Caco-2 (cell line): ENCODE data around the gene LDAH. TPM values are rescaled to one million over a fixed set of nuclear protein-coding genes. Genes with fewer than 3 reads are reported as not detected.

ENCODE experiments used
- BruUV-seq: library from RNA; stranded (reverse); fragments of 400-500 nt; replicated peaks from 2 replicates; lab custom pipeline; 2021; lab: Mats Ljungman, UMichigan
- CTCF ChIA-PET: fragments of 300-600 bp; sonication (Branson Sonifier 250); formaldehyde crosslinking; loops from one replicate; lab custom pipeline; 2022; ENCODE audit warnings: antibody characterized with exemption; lab: Charles Lee
- POLR2A ChIA-PET: fragments of 300-600 bp; sonication (Branson Sonifier 250); formaldehyde crosslinking; loops from one replicate; lab custom pipeline; 2022; ENCODE audit warnings: antibody characterized with exemption; lab: Charles Lee
- DNase-seq, 2 experiments: peaks; one replicate each; pipeline versions ENCODE4 v3.0.0 to v3.0.0-alpha.2; 2020 to 2022
- H3K27me3 ChIP-seq: replicated peaks from 2 replicates; pipeline ENCODE4 v1.6.0; 2011; ENCODE audit warnings: low read length; ENCODE audit not compliant: control insufficient read depth, insufficient read depth
- H3K36me3 ChIP-seq: 2 replicates; pipeline ENCODE4 v1.5.1; 2011; ENCODE audit warnings: low read length; ENCODE audit not compliant: control insufficient read depth, insufficient read depth
- H3K4me1 ChIP-seq: fragments of 250-450 bp; sonication (Bioruptor Pico); 2 replicates; pipeline ENCODE4 v1.5.1; 2020; ENCODE audit warnings: mild to moderate bottlenecking
- H3K4me3 ChIP-seq: 2 replicates; pipeline ENCODE4 v1.5.1; 2011; ENCODE audit warnings: low read depth, mild to moderate bottlenecking, control low read depth, low read length
- H3K9me3 ChIP-seq: fragments of 250-450 bp; sonication (Bioruptor Pico); 2 replicates; pipeline ENCODE4 v1.5.1; 2020; ENCODE audit warnings: mild to moderate bottlenecking, moderate library complexity
- H3K27ac Mint-ChIP-seq: one replicate; pipeline ENCODE4 v1.8.0; 2022; ENCODE audit warnings: mixed read lengths; ENCODE audit not compliant: unreplicated experiment
- H3K27me3 Mint-ChIP-seq: one replicate; pipeline ENCODE4 v1.8.0; 2022; ENCODE audit warnings: mixed read lengths; ENCODE audit not compliant: insufficient read depth, unreplicated experiment
- H3K36me3 Mint-ChIP-seq: one replicate; pipeline ENCODE4 v1.8.0; 2022; ENCODE audit warnings: mild to moderate bottlenecking, mixed read lengths; ENCODE audit not compliant: insufficient read depth, unreplicated experiment
- H3K4me1 Mint-ChIP-seq: one replicate; pipeline ENCODE4 v1.8.0; 2022; ENCODE audit warnings: low read depth, mixed read lengths; ENCODE audit not compliant: unreplicated experiment
- H3K4me3 Mint-ChIP-seq: one replicate; pipeline ENCODE4 v1.8.0; 2022; ENCODE audit warnings: mild to moderate bottlenecking, moderate library complexity, mixed read lengths; ENCODE audit not compliant: unreplicated experiment
- H3K9me3 Mint-ChIP-seq: one replicate; pipeline ENCODE4 v1.8.0; 2022; ENCODE audit warnings: mixed read lengths; ENCODE audit not compliant: unreplicated experiment
- intact Hi-C: fragments of 100-400 bp; cut with micrococcal nuclease; formaldehyde crosslinking; loops from one replicate; pipeline ENCODE4 v1.10.0; 2022; ENCODE audit not compliant: unreplicated experiment
- total RNA-seq: library from RNA; stranded (reverse); gene quantifications from 2 replicates; pipeline ENCODE4 v1.2.3, GENCODE V29; 2022
- TF ChIP-seq, protein P1 (sequence below), 2 experiments: fragments of 200-600 bp in 1 of 2; IDR thresholded peaks; 1 replicate in 1 of 2; 2 replicates in 1 of 2; pipeline versions ENCODE4 v1.5.1 to v1.8.0; 2011 to 2022; ENCODE audit warnings: antibody characterized with exemption in 1 of 2, control low read depth in 1 of 2, inconsistent platforms in 1 of 2, low read depth in 1 of 2, low read length in 1 of 2, mild to moderate bottlenecking in 1 of 2, moderate library complexity in 1 of 2; ENCODE audit not compliant: insufficient read depth in 1 of 2, severe bottlenecking in 1 of 2, unreplicated experiment in 1 of 2

The LDAH gene
- total RNA-seq, 1 experiment from 2014 or later: 40.5 TPM

DNA sequence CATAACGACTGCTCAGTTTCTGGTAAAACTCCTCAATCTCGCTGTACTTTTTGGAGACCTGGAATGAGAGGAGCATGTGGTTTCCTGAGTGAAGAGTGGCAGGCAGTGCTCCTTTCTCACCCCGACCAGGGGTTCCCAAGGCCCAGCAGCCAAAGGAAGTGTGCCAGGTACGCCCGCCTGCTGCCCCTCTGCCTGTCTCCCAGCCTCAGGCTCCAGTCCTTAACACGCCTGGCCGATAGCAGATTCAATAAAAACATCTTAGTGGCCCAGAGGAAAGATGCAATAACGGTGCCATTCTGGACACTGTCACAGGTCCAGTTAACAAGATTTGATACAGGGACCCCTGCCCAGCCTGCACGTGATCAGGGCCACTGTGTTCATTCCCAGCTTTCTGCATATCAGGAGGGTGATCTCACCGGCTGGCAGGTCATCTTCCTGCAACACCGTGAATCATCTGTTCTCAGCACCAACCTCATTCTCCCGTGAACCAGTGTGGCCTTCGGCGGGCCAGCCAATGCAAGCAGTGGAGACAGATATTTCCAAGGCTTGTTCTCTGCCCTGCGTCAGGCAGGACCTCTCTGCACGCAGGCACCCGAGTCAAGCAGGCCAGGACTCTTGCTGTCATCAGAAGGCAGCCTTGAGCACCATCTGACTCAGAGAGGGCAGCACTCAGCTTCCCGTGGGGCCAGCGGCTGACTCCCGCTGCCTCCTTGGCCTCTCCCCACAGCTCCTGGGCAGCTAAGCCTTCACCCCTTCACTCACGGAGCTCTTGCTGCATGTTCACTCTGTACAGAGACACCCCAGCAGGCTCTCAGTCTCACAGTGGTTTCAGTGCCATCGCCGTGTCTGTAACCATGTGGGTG, 181.5 kb downstream of the LDAH start:
- Histone ChIP-seq H3K27me3 (no peaks in the 10 kb centered on the region), H3K36me3 (peaks cover 2% of the 10 kb centered on the region), H3K4me3 (no peak overlapping the region), H3K9me3 (no peaks in the 10 kb centered on the region), H3K4me1 (no peaks in the 10 kb centered on the region)
- no peaks in the 10 kb centered on the region for H3K27me3 Mint-ChIP-seq
- H3K36me3 Mint-ChIP-seq: peaks cover 10% of the 10 kb centered on the region
- H3K9me3 Mint-ChIP-seq: no peaks in the 10 kb centered on the region
- DNase-seq: no peak
- BruUV-seq: no TSS peak
- ChIA-PET CTCF (interaction anchor here (0.8 to 2.9 kb wide), 7 partner anchors 9 to 245 kb away, joined by 3 to 24 read pairs (median 6); partner anchors contain the start of gene RHOB), POLR2A (interaction anchor here (1.6 kb wide), 1 partner anchor 194 kb away, joined by 14 read pairs; the partner anchor contains the start of gene RHOB)
- H3K4me1 Mint-ChIP-seq: no peaks in the 10 kb centered on the region
- TF ChIP-seq, protein P1, sequence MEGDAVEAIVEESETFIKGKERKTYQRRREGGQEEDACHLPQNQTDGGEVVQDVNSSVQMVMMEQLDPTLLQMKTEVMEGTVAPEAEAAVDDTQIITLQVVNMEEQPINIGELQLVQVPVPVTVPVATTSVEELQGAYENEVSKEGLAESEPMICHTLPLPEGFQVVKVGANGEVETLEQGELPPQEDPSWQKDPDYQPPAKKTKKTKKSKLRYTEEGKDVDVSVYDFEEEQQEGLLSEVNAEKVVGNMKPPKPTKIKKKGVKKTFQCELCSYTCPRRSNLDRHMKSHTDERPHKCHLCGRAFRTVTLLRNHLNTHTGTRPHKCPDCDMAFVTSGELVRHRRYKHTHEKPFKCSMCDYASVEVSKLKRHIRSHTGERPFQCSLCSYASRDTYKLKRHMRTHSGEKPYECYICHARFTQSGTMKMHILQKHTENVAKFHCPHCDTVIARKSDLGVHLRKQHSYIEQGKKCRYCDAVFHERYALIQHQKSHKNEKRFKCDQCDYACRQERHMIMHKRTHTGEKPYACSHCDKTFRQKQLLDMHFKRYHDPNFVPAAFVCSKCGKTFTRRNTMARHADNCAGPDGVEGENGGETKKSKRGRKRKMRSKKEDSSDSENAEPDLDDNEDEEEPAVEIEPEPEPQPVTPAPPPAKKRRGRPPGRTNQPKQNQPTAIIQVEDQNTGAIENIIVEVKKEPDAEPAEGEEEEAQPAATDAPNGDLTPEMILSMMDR (IDR thresholded peaks at IDR 0.05; ENCODE audit: insufficient read depth in 1 of 2, low read depth in 1 of 2, low read length in 1 of 2, severe bottlenecking in 1 of 2, unreplicated experiment in 1 of 2): no peak
- intact Hi-C loops: no loop called here
- H3K27ac Mint-ChIP-seq: no peak overlapping the region
- no peak overlapping the region for H3K4me3 Mint-ChIP-seq

DNA sequence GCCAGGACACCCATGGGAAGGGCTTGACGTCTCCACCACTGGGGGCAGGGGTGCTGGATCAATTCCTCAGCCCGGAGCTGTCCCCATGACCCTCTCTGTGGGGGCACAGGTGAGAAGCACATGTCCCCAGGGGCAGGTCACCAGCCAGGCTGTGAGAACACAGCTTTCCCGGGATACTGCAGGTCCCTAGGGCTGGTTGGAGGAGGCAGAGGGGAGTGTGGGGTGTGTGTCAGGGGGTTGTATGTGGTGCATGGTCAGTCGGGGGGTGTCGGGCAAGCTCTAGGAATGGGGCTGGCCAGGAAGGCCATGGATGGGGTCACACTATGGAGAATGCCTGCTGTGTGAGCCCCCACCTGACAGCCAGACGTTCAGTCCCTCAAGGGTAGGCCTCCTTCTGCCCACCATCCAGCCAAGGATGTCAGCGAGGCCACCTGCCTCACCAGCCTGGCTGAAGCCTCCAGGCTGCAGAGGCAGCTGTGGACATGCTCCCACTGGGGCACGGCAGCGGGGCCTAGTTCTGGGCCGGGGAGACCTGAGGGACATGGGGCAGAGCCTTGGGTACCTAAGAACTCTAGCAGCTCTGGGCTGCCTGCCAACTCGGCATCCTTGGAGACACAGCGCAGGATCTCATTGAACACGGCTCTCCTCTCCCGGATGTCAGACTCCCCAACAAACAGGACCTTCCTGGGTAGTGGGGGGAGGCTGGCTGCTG, 182.3 kb downstream of the LDAH start:
- H3K9me3 Mint-ChIP-seq: no peaks in the 10 kb centered on the region
- BruUV-seq: no TSS peak
- Histone ChIP-seq H3K4me1 (no peaks in the 10 kb centered on the region), H3K36me3 (peaks cover 2% of the 10 kb centered on the region), H3K4me3 (no peak overlapping the region), H3K27me3 (no peaks in the 10 kb centered on the region), H3K9me3 (no peaks in the 10 kb centered on the region)
- peaks cover 10% of the 10 kb centered on the region for H3K36me3 Mint-ChIP-seq
- H3K4me1 Mint-ChIP-seq: no peaks in the 10 kb centered on the region
- POLR2A ChIA-PET: no interaction called here
- no peak overlapping the region for H3K4me3 Mint-ChIP-seq
- DNase-seq: no peak
- no peaks in the 10 kb centered on the region for H3K27me3 Mint-ChIP-seq
- intact Hi-C loops: no loop called here
- TF ChIP-seq, protein P1 (IDR thresholded peaks at IDR 0.05; ENCODE audit: insufficient read depth in 1 of 2, low read depth in 1 of 2, low read length in 1 of 2, severe bottlenecking in 1 of 2, unreplicated experiment in 1 of 2): no peak
- H3K27ac Mint-ChIP-seq: no peak overlapping the region
- CTCF ChIA-PET: interaction anchor here (0.8 kb wide), 1 partner anchor 196 kb away, joined by 4 read pairs; no protein-coding TSS in a partner anchor
